HepG2 (cell line): ENCODE data around the gene UNG.

ENCODE experiments used
- ATF4 ChIP-seq, 2 experiments: fragments of 450-650 bp in 1 of 2; sonication (generic) in 1 of 2; formaldehyde crosslinking; IDR thresholded peaks; 2 replicates each; pipeline versions ENCODE4 v1.5.0 to v1.8.0; 2020 to 2022; ENCODE audit warnings: mild to moderate bottlenecking in 1 of 2, missing genetic modification reagents in 1 of 2
- CBX1 ChIP-seq: IDR thresholded peaks from one replicate; pipeline ENCODE4 v1.6.1; 2016; ENCODE audit warnings: antibody characterized with exemption, low read depth
- CTCF ChIP-seq: sonication (generic); formaldehyde crosslinking; IDR thresholded peaks from 2 replicates; pipeline ENCODE4 v1.5.0; 2020; ENCODE audit warnings: mild to moderate bottlenecking, missing genetic modification reagents, moderate library complexity
- FOXJ3 ChIP-seq: sonication (generic); formaldehyde crosslinking; IDR thresholded peaks from 2 replicates; pipeline ENCODE4 v1.4.0; 2020; ENCODE audit warnings: missing genetic modification reagents, mild to moderate bottlenecking, borderline replicate concordance
- MEF2D ChIP-seq: sonication (generic); formaldehyde crosslinking; IDR thresholded peaks from 2 replicates; pipeline ENCODE4 v1.5.1; 2020; ENCODE audit warnings: mild to moderate bottlenecking, missing genetic modification reagents
- PRPF4 ChIP-seq: fragments of 200-400 bp; formaldehyde crosslinking; IDR thresholded peaks from 2 replicates; pipeline ENCODE4 v1.6.1; 2016; ENCODE audit warnings: low read length, low read depth; ENCODE audit not compliant: poor library complexity, severe bottlenecking
- ZBTB33 ChIP-seq: sonication (generic); formaldehyde crosslinking; IDR thresholded peaks from 2 replicates; pipeline ENCODE4 v1.4.0; 2020; ENCODE audit warnings: missing genetic modification reagents
- ZNF326 ChIP-seq: sonication (generic); formaldehyde crosslinking; IDR thresholded peaks from 2 replicates; pipeline ENCODE4 v1.4.0; 2020; ENCODE audit warnings: missing genetic modification reagents, borderline replicate concordance
- ZNF460 ChIP-seq: sonication (generic); formaldehyde crosslinking; IDR thresholded peaks from 2 replicates; pipeline ENCODE4 v1.5.1; 2020; ENCODE audit warnings: missing genetic modification reagents, mild to moderate bottlenecking, borderline replicate concordance
- ZNF501 ChIP-seq: sonication (generic); formaldehyde crosslinking; IDR thresholded peaks from 2 replicates; pipeline ENCODE4 v1.5.1; 2020; ENCODE audit warnings: mild to moderate bottlenecking, moderate library complexity, missing genetic modification reagents

- no peak for TF ChIP-seq MEF2D (CRISPR knock-in tag)
- TF ChIP-seq PRPF4 = no peak
- TF ChIP-seq CBX1 = no peak
- no peak for TF ChIP-seq CTCF
- no peak for TF ChIP-seq ATF4 (CRISPR knock-in tag; IDR thresholded peaks at IDR 0.05)
- TF ChIP-seq ZBTB33 = no peak
- peak; percentile 3; the same call in 1 of the 2 replicates for TF ChIP-seq ZNF501 (CRISPR knock-in tag)
- no peak for TF ChIP-seq ZNF326 (CRISPR knock-in tag)
- no peak for TF ChIP-seq FOXJ3 (CRISPR knock-in tag)
- TF ChIP-seq ZNF460 (CRISPR knock-in tag) = no peak
These were observed 797 bp downstream of the UNG start for GRCh38 chr12:109098183-109098604.
